Naive thymus-derived CD4-positive, alpha-beta T cell (primary cell): ENCODE results near the gene SEZ6. TPM values are rescaled to one million over a fixed set of nuclear protein-coding genes. Genes with fewer than 3 reads are reported as not detected.

Experiments used
- ATAC-seq: fragments of 150-1000 bp; cut with Tn5 transposase; 2 replicates; pipeline ENCODE4 v1.10.0; 2021; ENCODE audit warnings: mild to moderate bottlenecking, moderate library complexity
- CTCF ChIA-PET: fragments of 350-600 bp; sonication (Branson Sonifier 250); formaldehyde crosslinking; loops from one replicate; lab custom pipeline; 2021; ENCODE audit warnings: antibody characterized with exemption; lab: Charles Lee
- POLR2A ChIA-PET: fragments of 350-600 bp; sonication (Branson Sonifier 250); formaldehyde crosslinking; loops from one replicate; lab custom pipeline; 2021; ENCODE audit warnings: antibody characterized with exemption, inconsistent platforms; lab: Charles Lee
- DNase-seq, 9 donors: peaks; one replicate each; pipeline versions ENCODE4 v3.0.0 to v3.0.0-alpha.2; 2020 to 2022; ENCODE audit warnings: mixed read lengths in 1 of 9
- H3K27ac ChIP-seq: one replicate; pipeline ENCODE4 v1.7.0; 2013; ENCODE audit warnings: mild to moderate bottlenecking, low read depth, low read length, moderate library complexity
- H3K27me3 ChIP-seq, 2 donors: one replicate each; pipeline ENCODE4 v1.7.0; 2013; ENCODE audit warnings: low read length in 2 of 2, mild to moderate bottlenecking in 2 of 2, moderate library complexity in 2 of 2; ENCODE audit not compliant: control insufficient read depth in 2 of 2, insufficient read depth in 2 of 2
- H3K36me3 ChIP-seq, 3 experiments: 1 replicate in 2 of 3; 2 replicates in 1 of 3; pipeline ENCODE4 v1.7.0; 2013; ENCODE audit warnings: low read length in 3 of 3, mild to moderate bottlenecking in 3 of 3, moderate library complexity in 1 of 3; ENCODE audit not compliant: insufficient read depth in 3 of 3, control insufficient read depth in 2 of 3
- H3K4me1 ChIP-seq, 2 donors: one replicate each; pipeline ENCODE4 v1.7.0; 2013; ENCODE audit warnings: low read length in 2 of 2, mild to moderate bottlenecking in 2 of 2, moderate library complexity in 1 of 2; ENCODE audit not compliant: control insufficient read depth in 2 of 2, insufficient read depth in 2 of 2
- H3K4me3 ChIP-seq: 2 replicates; pipeline ENCODE4 v1.7.0; 2013; ENCODE audit warnings: mild to moderate bottlenecking, low read length
- H3K9me3 ChIP-seq, 3 experiments: 1 replicate in 2 of 3; 2 replicates in 1 of 3; pipeline ENCODE4 v1.7.0; 2013; ENCODE audit warnings: low read length in 3 of 3; ENCODE audit not compliant: control insufficient read depth in 2 of 3
- H3K27ac Mint-ChIP-seq, 9 donors: one replicate each; pipeline ENCODE4 v1.8.0; 2020 to 2022; ENCODE audit warnings: mixed read lengths in 9 of 9, mild to moderate bottlenecking in 8 of 9, moderate library complexity in 5 of 9, inconsistent platforms in 2 of 9
- H3K27me3 Mint-ChIP-seq, 5 donors: one replicate each; pipeline ENCODE4 v1.8.0; 2021 to 2022; ENCODE audit warnings: mixed read lengths in 5 of 5, mild to moderate bottlenecking in 1 of 5
- H3K36me3 Mint-ChIP-seq, 5 donors: one replicate each; pipeline ENCODE4 v1.8.0; 2020 to 2022; ENCODE audit warnings: mixed read lengths in 5 of 5, mild to moderate bottlenecking in 3 of 5, inconsistent platforms in 1 of 5
- H3K4me1 Mint-ChIP-seq, 7 donors: one replicate each; pipeline ENCODE4 v1.8.0; 2020 to 2022; ENCODE audit warnings: mixed read lengths in 7 of 7, mild to moderate bottlenecking in 3 of 7, inconsistent platforms in 1 of 7
- H3K4me3 Mint-ChIP-seq, 10 donors: one replicate each; pipeline ENCODE4 v1.8.0; 2020 to 2022; ENCODE audit warnings: mild to moderate bottlenecking in 10 of 10, mixed read lengths in 10 of 10, moderate library complexity in 6 of 10, inconsistent platforms in 2 of 10
- H3K9me3 Mint-ChIP-seq, 11 donors: one replicate each; pipeline ENCODE4 v1.8.0; 2020 to 2022; ENCODE audit warnings: mixed read lengths in 11 of 11, mild to moderate bottlenecking in 4 of 11, inconsistent platforms in 1 of 11, moderate library complexity in 1 of 11
- intact Hi-C, 2 donors: fragments of 100-400 bp; cut with micrococcal nuclease; formaldehyde crosslinking; loops; one replicate each; pipeline ENCODE4 v1.15.1; 2023
- polyA plus RNA-seq, 2 donors: library from polyadenylated mRNA; unstranded; fragments of 300-500 nt; fragmentation: Illumina TruSeq; gene quantifications; one replicate each; pipeline ENCODE4 v1.2.3, GENCODE V29; 2021
- total RNA-seq, 6 experiments: library from RNA in 5 of 6; stranded (reverse) in 5 of 6; gene quantifications; 1 replicate in 5 of 6; 2 replicates in 1 of 6; pipeline ENCODE4 v1.2.3 and lab custom pipeline; 2021 to 2026

Gene SEZ6
- total and polyA plus RNA-seq, 7 experiments from 2014 or later, result 0.40 to 2.0 (median 0.64) TPM; not detected in 3

GRCh38 chr17:29036584-29036983 is 30.8 kb upstream of the SEZ6 start:
- Mint-ChIP-seq H3K4me1 (peaks cover 0 to 1% (median 0%) of the 10 kb centered on the region in 7 donors), H3K36me3 (peaks cover 0 to 9% (median 4%) of the 10 kb centered on the region in 5 donors), H3K9me3 (peaks cover 3 to 21% (median 12%) of the 10 kb centered on the region in 11 donors), H3K4me3 (no peak overlapping the region), H3K27me3 (peaks cover 31 to 52% (median 33%) of the 10 kb centered on the region in 5 donors), H3K27ac (no peak overlapping the region)
- CTCF ChIA-PET, result no interaction called here
- POLR2A ChIA-PET, result no interaction called here
- H3K4me3 ChIP-seq, result no peak overlapping the region
- intact Hi-C loops, result no loop called here
- H3K36me3 ChIP-seq, result no peaks in the 10 kb centered on the region
- no peak for ATAC-seq
- peaks cover under 1 to 5% of the 10 kb centered on the region in 2 donors for H3K27me3 ChIP-seq
- no peaks in the 10 kb centered on the region for H3K9me3 ChIP-seq
- H3K27ac ChIP-seq, result no peak overlapping the region
- H3K4me1 ChIP-seq, result no peaks in the 10 kb centered on the region
- DNase-seq, result no peak

DNA sequence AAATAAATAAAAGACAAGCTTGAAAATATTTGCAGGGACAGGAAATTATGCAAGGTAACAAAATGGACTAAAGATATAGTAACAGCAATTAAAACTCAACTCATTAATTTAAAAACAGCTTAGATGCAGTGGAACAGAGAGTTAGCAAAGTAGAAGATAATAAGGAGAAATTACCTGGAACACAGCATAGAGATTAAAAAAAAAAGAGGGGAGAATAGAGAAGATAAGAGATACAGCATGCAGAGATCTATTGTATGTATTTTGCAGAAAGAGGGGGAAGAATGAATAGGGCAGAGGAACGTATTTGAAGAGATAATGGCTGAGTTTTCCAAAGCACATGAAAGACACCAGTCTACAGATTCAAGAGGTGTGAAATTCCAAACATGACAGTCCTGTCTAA is 28.7 kb upstream of the SEZ6 start:
- Histone ChIP-seq H3K9me3 (no peaks in the 10 kb centered on the region), H3K27me3 (peaks cover 3 to 5% of the 10 kb centered on the region in 2 donors), H3K36me3 (no peaks in the 10 kb centered on the region), H3K4me3 (no peak overlapping the region), H3K4me1 (no peaks in the 10 kb centered on the region), H3K27ac (no peak overlapping the region)
- ChIA-PET CTCF (interaction anchor here (0.8 kb wide), 1 partner anchor 10 kb away, joined by 4 read pairs; no protein-coding TSS in a partner anchor), POLR2A (no interaction called here)
- Mint-ChIP-seq H3K36me3 (peaks cover 0 to 9% (median 4%) of the 10 kb centered on the region in 5 donors), H3K27ac (no peak overlapping the region), H3K4me3 (no peak overlapping the region), H3K4me1 (peaks cover 0 to 2% (median 0%) of the 10 kb centered on the region in 7 donors), H3K9me3 (peaks cover 3 to 21% (median 12%) of the 10 kb centered on the region in 11 donors), H3K27me3 (peaks cover 38 to 59% (median 45%) of the 10 kb centered on the region in 5 donors)
- no peak for ATAC-seq
- DNase-seq, result no peak
- intact Hi-C loops, result no loop called here

DNA sequence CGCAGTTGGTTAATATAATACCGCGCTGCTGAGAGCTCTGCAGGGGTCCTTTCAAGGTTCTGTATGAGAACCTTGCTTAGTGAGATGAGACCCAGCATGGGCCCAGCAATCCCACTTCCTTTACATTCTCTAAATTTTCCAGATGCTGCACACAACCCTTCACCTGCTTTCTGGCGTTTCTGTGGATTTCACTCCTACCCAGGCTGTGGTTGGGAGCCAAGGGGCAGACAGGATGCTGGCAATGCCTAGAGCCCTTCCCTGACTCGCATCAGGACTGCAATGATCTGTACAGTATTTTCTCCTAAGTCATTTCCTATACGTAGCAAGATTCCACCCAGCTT is 27.0 kb upstream of the SEZ6 start:
- H3K27ac Mint-ChIP-seq, result no peak overlapping the region
- H3K36me3 Mint-ChIP-seq, result peaks cover 0 to 9% (median 4%) of the 10 kb centered on the region in 5 donors
- Histone ChIP-seq H3K4me3 (no peak overlapping the region), H3K36me3 (no peaks in the 10 kb centered on the region), H3K9me3 (no peaks in the 10 kb centered on the region), H3K27ac (no peak overlapping the region), H3K4me1 (no peaks in the 10 kb centered on the region), H3K27me3 (peaks cover 3 to 5% of the 10 kb centered on the region in 2 donors)
- DNase-seq (no peak), ATAC-seq (no peak)
- CTCF ChIA-PET, result no interaction called here
- H3K4me3 Mint-ChIP-seq, result no peak overlapping the region
- peaks cover 3 to 21% (median 12%) of the 10 kb centered on the region in 11 donors for H3K9me3 Mint-ChIP-seq
- POLR2A ChIA-PET, result interaction anchor here (1.1 kb wide), 1 partner anchor 12 kb away, joined by 3 read pairs; no protein-coding TSS in a partner anchor
- intact Hi-C loops, result no loop called here
- peaks cover 0 to 2% (median 0%) of the 10 kb centered on the region in 7 donors for H3K4me1 Mint-ChIP-seq
- peaks cover 43 to 63% (median 51%) of the 10 kb centered on the region in 5 donors for H3K27me3 Mint-ChIP-seq

DNA sequence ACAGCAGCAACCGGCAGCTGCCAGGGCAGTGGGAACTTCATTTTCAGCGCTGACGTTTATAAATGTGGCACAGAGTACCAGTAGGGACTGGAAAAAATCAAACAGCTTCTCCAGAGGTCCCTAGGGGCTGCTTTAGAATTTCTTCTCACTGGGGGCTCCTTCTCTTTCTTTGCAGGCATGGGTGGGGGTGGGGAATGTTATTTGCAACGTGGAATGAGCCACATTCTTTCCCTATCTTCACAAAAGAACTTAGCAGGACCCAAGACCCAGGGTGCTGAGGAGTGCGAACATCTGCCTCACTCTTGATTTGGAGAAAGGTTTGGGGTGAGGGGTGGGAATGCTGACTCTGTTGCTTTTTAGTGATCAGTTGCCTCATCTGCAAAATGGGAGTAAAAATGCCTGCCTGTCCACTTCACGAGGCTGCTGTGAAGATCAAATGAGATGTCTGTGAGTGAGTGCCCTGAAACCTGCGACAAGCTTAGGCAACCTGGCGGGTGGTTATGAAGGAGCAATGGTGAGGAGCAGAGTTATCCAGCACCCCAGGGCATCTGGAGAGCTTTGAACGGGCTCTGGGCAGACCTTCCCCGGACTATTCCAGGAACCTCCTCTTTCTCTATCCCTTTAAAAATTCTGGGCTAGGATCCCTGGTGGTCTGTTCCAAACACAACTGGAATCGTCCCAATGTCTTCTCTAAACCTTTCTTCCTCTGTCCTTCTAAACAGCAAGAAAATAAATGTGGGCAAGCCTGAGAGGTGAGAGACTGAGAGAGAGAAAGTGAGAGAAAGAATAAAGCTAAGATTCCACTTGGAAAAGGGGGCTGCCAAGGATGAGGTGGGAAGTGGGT is 26.4 kb upstream of the SEZ6 start:
- H3K27me3 Mint-ChIP-seq, result peaks cover 49 to 66% (median 51%) of the 10 kb centered on the region in 5 donors

DNA sequence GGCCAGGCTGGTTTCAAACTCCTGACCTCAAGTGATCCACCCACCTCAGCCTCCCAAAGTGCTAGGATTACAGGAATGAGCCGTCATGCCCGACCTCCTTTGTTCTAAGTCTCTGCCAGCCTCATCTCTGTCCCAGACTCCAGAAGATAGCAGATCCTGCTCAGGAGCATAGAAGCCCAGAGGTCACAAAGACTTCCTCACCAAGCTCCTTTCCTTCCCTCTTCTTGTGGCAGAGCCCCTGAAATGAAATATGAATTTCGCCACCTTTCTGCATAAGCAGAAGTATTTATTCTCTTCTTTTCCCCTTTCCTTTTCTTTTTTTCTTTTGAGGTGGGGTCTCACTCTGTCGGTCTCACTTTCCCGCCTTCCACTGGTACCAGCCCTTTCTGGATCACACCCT is 25.7 kb upstream of the SEZ6 start:
- no peak overlapping the region for H3K27ac ChIP-seq
- H3K4me1 ChIP-seq, result no peaks in the 10 kb centered on the region
- DNase-seq, result no peak
- H3K4me1 Mint-ChIP-seq, result peaks cover 0 to 2% (median 0%) of the 10 kb centered on the region in 7 donors
- no peak overlapping the region for H3K4me3 ChIP-seq
- H3K4me3 Mint-ChIP-seq, result no peak overlapping the region
- peaks cover 0 to 9% (median 4%) of the 10 kb centered on the region in 5 donors for H3K36me3 Mint-ChIP-seq
- H3K36me3 ChIP-seq, result no peaks in the 10 kb centered on the region
- intact Hi-C loops, result no loop called here
- H3K9me3 ChIP-seq, result no peaks in the 10 kb centered on the region
- H3K27me3 ChIP-seq, result peaks cover 3 to 5% of the 10 kb centered on the region in 2 donors
- POLR2A ChIA-PET, result no interaction called here
- peaks cover 51 to 67% (median 59%) of the 10 kb centered on the region in 5 donors for H3K27me3 Mint-ChIP-seq
- peaks cover 3 to 21% (median 12%) of the 10 kb centered on the region in 11 donors for H3K9me3 Mint-ChIP-seq
- CTCF ChIA-PET, result no interaction called here
- no peak overlapping the region for H3K27ac Mint-ChIP-seq
- no peak for ATAC-seq

More for the DNA sequence above, 26.4 kb upstream of the SEZ6 start:
- H3K27ac Mint-ChIP-seq, result no peak overlapping the region
- Histone ChIP-seq H3K4me1 (no peaks in the 10 kb centered on the region), H3K9me3 (no peaks in the 10 kb centered on the region), H3K27me3 (peaks cover 3 to 5% of the 10 kb centered on the region in 2 donors), H3K27ac (no peak overlapping the region), H3K4me3 (no peak overlapping the region), H3K36me3 (no peaks in the 10 kb centered on the region)
- H3K4me1 Mint-ChIP-seq, result peaks cover 0 to 2% (median 0%) of the 10 kb centered on the region in 7 donors
- H3K36me3 Mint-ChIP-seq, result peaks cover 0 to 9% (median 4%) of the 10 kb centered on the region in 5 donors
- peaks cover 3 to 21% (median 12%) of the 10 kb centered on the region in 11 donors for H3K9me3 Mint-ChIP-seq
- H3K4me3 Mint-ChIP-seq, result no peak overlapping the region
- ChIA-PET CTCF (no interaction called here), POLR2A (interaction anchor here (1.1 kb wide), 1 partner anchor 12 kb away, joined by 3 read pairs; no protein-coding TSS in a partner anchor)
- no peak for ATAC-seq
- no peak for DNase-seq
- intact Hi-C loops, result no loop called here

DNA sequence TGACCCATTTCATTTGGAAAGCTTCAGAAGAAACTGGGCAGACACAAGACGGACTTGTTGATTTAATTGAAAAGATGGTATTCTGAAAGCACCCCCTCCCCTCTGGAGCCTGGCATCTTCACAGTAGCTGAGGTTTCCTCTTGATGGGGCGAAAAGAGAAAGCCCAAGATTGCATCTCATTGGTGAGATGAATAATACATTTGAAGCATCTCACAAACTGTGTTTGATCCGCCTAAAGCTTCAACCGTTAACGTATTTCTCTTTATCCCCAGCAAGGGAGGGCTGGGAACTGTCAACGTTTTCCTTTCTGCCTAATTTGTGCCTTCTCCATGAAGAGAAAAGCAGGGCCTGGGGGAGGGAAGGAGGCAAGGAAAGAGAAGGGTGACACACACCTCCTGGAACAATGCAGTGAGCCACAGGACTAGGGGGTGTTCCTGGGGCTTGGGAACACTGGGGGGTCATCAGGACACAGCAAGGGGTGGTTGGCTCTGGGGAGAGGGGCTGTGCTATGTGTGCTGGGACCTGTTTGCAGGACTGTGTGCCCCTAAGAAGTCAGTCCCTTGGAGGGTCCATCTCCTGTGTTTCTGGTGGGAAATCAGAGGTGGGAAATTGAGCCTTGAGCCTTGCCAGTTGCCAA is 18.6 kb upstream of the SEZ6 start:
- peaks cover 28 to 60% (median 46%) of the 10 kb centered on the region in 5 donors for H3K27me3 Mint-ChIP-seq
- Histone ChIP-seq H3K4me3 (no peak overlapping the region), H3K36me3 (no peaks in the 10 kb centered on the region), H3K27ac (no peak overlapping the region), H3K4me1 (peaks cover 2 to 6% of the 10 kb centered on the region in 2 donors), H3K27me3 (peaks cover 4 to 10% of the 10 kb centered on the region in 2 donors), H3K9me3 (no peaks in the 10 kb centered on the region)
- DNase-seq (no peak), ATAC-seq (no peak)
- intact Hi-C loops, result no loop called here
- H3K4me3 Mint-ChIP-seq, result no peak overlapping the region
- H3K36me3 Mint-ChIP-seq, result no peaks in the 10 kb centered on the region
- POLR2A ChIA-PET, result no interaction called here
- H3K27ac Mint-ChIP-seq, result no peak overlapping the region
- peaks cover 0 to 10% (median 2%) of the 10 kb centered on the region in 7 donors for H3K4me1 Mint-ChIP-seq
- CTCF ChIA-PET, result interaction anchor here (1.4 kb wide), 1 partner anchor 10 kb away, joined by 4 read pairs; no protein-coding TSS in a partner anchor
- no peaks in the 10 kb centered on the region for H3K9me3 Mint-ChIP-seq
